HepG2 (cell line): ENCODE results near the gene POMT1. TPM values are rescaled to one million over a fixed set of nuclear protein-coding genes. Genes with fewer than 3 reads are reported as not detected.

Experiments used
- ATAC-seq: fragments of 200-7000 bp; cut with Tn5 transposase; 3 replicates; pipeline ENCODE4 v1.9.1; 2020; ENCODE audit warnings: mild to moderate bottlenecking, moderate library complexity
- BruUV-seq: library from RNA; stranded (reverse); fragments of 400-500 nt; replicated peaks from 2 replicates; lab custom pipeline; 2021; lab: Mats Ljungman, UMichigan
- CTCF ChIA-PET: fragments of 300-600 bp; formaldehyde crosslinking; extraction: SDS; loops from one replicate; lab custom pipeline; 2021; ENCODE audit warnings: low total read pairs, inconsistent platforms, low intra/inter-chr PET ratio; lab: Yijun Ruan, JAX
- POLR2A ChIA-PET: fragments of 350-600 bp; sonication (Branson Sonifier 250); formaldehyde crosslinking; loops from one replicate; lab custom pipeline; 2020; ENCODE audit warnings: antibody characterized with exemption, inconsistent platforms; lab: Yijun Ruan, JAX
- DNase-seq: peaks from one replicate; pipeline ENCODE4 v3.0.0-alpha.2; 2015; ENCODE audit warnings: low spot score
- FAIRE-seq: peaks from 3 replicates; lab custom pipeline; 2011; peaks lifted over from hg19 to GRCh38; lab: Jason Lieb, UNC
- H2AFZ ChIP-seq: one replicate; pipeline ENCODE4 v1.6.1; 2011; ENCODE audit warnings: low read length, inconsistent platforms
- H3K27ac ChIP-seq: fragments of 300-600 bp; 3 replicates; pipeline ENCODE4 v1.8.0; 2011; ENCODE audit warnings: mixed run types, mild to moderate bottlenecking, mixed read lengths, low read length, inconsistent platforms; ENCODE audit not compliant: insufficient read depth; ENCODE audit errors: extremely low read length
- H3K27me3 ChIP-seq, 2 experiments: fragments of 200-600 bp in 1 of 2; 2 replicates in 1 of 2; 3 replicates in 1 of 2; pipeline versions ENCODE4 v1.6.0 to v1.8.0; 2011; ENCODE audit warnings: low read length in 2 of 2, mild to moderate bottlenecking in 2 of 2, moderate library complexity in 2 of 2, inconsistent platforms in 1 of 2; ENCODE audit not compliant: insufficient read depth in 2 of 2, control insufficient read depth in 1 of 2
- H3K36me3 ChIP-seq, 2 experiments: fragments of 200-600 bp in 1 of 2; replicated peaks in 1 of 2; 2 replicates in 1 of 2; 3 replicates in 1 of 2; pipeline versions ENCODE4 v1.5.1 to v1.8.0; 2011; ENCODE audit warnings: low read length in 2 of 2, inconsistent platforms in 1 of 2; ENCODE audit not compliant: insufficient read depth in 2 of 2, control insufficient read depth in 1 of 2
- H3K4me1 ChIP-seq: 2 replicates; pipeline ENCODE4 v1.5.1; 2012; ENCODE audit warnings: low read length, inconsistent platforms; ENCODE audit not compliant: insufficient read depth
- H3K4me2 ChIP-seq: 2 replicates; pipeline ENCODE4 v1.6.0; 2011; ENCODE audit warnings: low read depth, low read length, inconsistent platforms
- H3K4me3 ChIP-seq, 3 experiments: fragments of 200-600 bp in 1 of 3; sonication (generic), shearing (Covaris generic) in 1 of 3; replicated peaks in 1 of 3; 2 replicates each; pipeline ENCODE4 v1.5.1; 2011 to 2016; ENCODE audit warnings: low read length in 3 of 3, inconsistent platforms in 2 of 3, low read depth in 2 of 3, mild to moderate bottlenecking in 2 of 3, control low read depth in 1 of 3, mixed read lengths in 1 of 3; ENCODE audit not compliant: insufficient read depth in 1 of 3
- H3K79me2 ChIP-seq: one replicate; pipeline ENCODE4 v1.6.1; 2011; ENCODE audit warnings: low read length, inconsistent platforms; ENCODE audit not compliant: insufficient read depth
- H3K9ac ChIP-seq: 2 replicates; pipeline ENCODE4 v1.6.0; 2011; ENCODE audit warnings: mild to moderate bottlenecking, low read depth, low read length, inconsistent platforms; ENCODE audit not compliant: insufficient read depth
- H3K9me3 ChIP-seq: 2 replicates; pipeline ENCODE4 v1.5.1; 2012; ENCODE audit warnings: mild to moderate bottlenecking, low read length
- H4K20me1 ChIP-seq: 2 replicates; pipeline ENCODE4 v1.6.0; 2011; ENCODE audit warnings: inconsistent platforms, mild to moderate bottlenecking, low read length, moderate library complexity; ENCODE audit not compliant: insufficient read depth
- AHR ChIP-seq: IDR thresholded peaks from 2 replicates; pipeline ENCODE4 v1.6.1; 2018; ENCODE audit warnings: missing genetic modification reagents, missing compliant biosample characterization
- ARID3A ChIP-seq: IDR thresholded peaks from 2 replicates; pipeline ENCODE4 v1.6.1; 2012; ENCODE audit warnings: low read depth, low read length, improper control_type of control experiment
- FOXM1 ChIP-seq: sonication (generic); formaldehyde crosslinking; IDR thresholded peaks from 2 replicates; pipeline ENCODE4 v1.5.0; 2020; ENCODE audit warnings: missing genetic modification reagents
- GTF3A ChIP-seq: sonication (generic); formaldehyde crosslinking; conservative IDR thresholded peaks from 2 replicates; pipeline ENCODE4 v1.4.0; 2020; ENCODE audit warnings: mild to moderate bottlenecking, missing genetic modification reagents
- HMG20B ChIP-seq: conservative IDR thresholded peaks from 2 replicates; pipeline ENCODE4 v1.6.1; 2016; ENCODE audit warnings: missing genetic modification reagents, missing compliant biosample characterization
- KDM5B ChIP-seq: sonication (generic); formaldehyde crosslinking; IDR thresholded peaks from 2 replicates; pipeline ENCODE4 v1.4.0; 2020; ENCODE audit warnings: missing genetic modification reagents, mild to moderate bottlenecking, borderline replicate concordance
- NR3C1 ChIP-seq: sonication (generic); formaldehyde crosslinking; IDR thresholded peaks from 2 replicates; pipeline ENCODE4 v1.4.0; 2020; ENCODE audit warnings: missing genetic modification reagents
- PBX3 ChIP-seq: sonication (generic); formaldehyde crosslinking; IDR thresholded peaks from 2 replicates; pipeline ENCODE4 v1.8.1; 2023; ENCODE audit warnings: missing genetic modification reagents, inconsistent platforms, borderline replicate concordance
- ZBTB49 ChIP-seq: sonication (generic); formaldehyde crosslinking; IDR thresholded peaks from 2 replicates; pipeline ENCODE4 v1.4.0; 2020; ENCODE audit warnings: missing genetic modification reagents, borderline replicate concordance
- ZNF180 ChIP-seq: sonication (generic); formaldehyde crosslinking; IDR thresholded peaks from 2 replicates; pipeline ENCODE4 v1.4.0; 2020; ENCODE audit warnings: low read depth, missing genetic modification reagents, borderline replicate concordance
- ZNF263 ChIP-seq: sonication (generic); formaldehyde crosslinking; IDR thresholded peaks from 2 replicates; pipeline ENCODE4 v1.4.0; 2020; ENCODE audit warnings: missing genetic modification reagents
- ZNF280B ChIP-seq: sonication (generic); formaldehyde crosslinking; IDR thresholded peaks from 2 replicates; pipeline ENCODE4 v1.5.0; 2020; ENCODE audit warnings: missing genetic modification reagents, mild to moderate bottlenecking, borderline replicate concordance
- ZNF431 ChIP-seq: sonication (generic); formaldehyde crosslinking; IDR thresholded peaks from 2 replicates; pipeline ENCODE4 v1.9.0; 2022; ENCODE audit warnings: missing genetic modification reagents, low read depth, mild to moderate bottlenecking, borderline replicate concordance
- ZNF720 ChIP-seq: sonication (generic); formaldehyde crosslinking; IDR thresholded peaks from 2 replicates; pipeline ENCODE4 v1.4.0; 2020; ENCODE audit warnings: missing genetic modification reagents
- WGBS: methylation state at CpG from one replicate; pipeline ENCODE4 v1.1.6; 2017; ENCODE audit warnings: low lambda C conversion rate; 5-methylcytosine and 5-hydroxymethylcytosine counted together
- in situ Hi-C: cut with HindIII; loops from 2 replicates; pipeline ENCODE4 v1.10.0; 2017; ENCODE audit warnings: low pct_unique_long_range_greater_than_20kb; ENCODE audit not compliant: extremely low pct_ligation_motif_present
- intact Hi-C: fragments of 100-400 bp; cut with micrococcal nuclease; formaldehyde crosslinking; loops from one replicate; pipeline ENCODE4 v1.10.0; 2022; ENCODE audit not compliant: unreplicated experiment
- polyA plus RNA-seq, 8 experiments: library from polyadenylated mRNA; depleted of rRNA in 3 of 8; stranded (reverse) in 7 of 8; unstranded in 1 of 8; fragments of >200 nt; fragmentation: Illumina TruSeq in 4 of 8; extraction: Trizol in 4 of 8; gene quantifications; 2 replicates each; pipeline versions ENCODE4 v1.2.1 to v1.2.3, GENCODE V29; 2011 to 2016; ENCODE audit warnings: low read depth in 4 of 8, missing spikeins in 1 of 8, mixed read lengths in 1 of 8; ENCODE audit not compliant: insufficient read depth in 1 of 8
- total RNA-seq, 5 experiments: library from RNA; depleted of rRNA; stranded (reverse); fragments of >200 nt; fragmentation: Illumina TruSeq; extraction: Trizol; gene quantifications; 2 replicates each; pipeline ENCODE4 v1.2.3, GENCODE V29; 2016; ENCODE audit warnings: low read depth in 1 of 5

The POMT1 gene
- total and polyA plus RNA-seq, 2 of the 13 experiments (the other 11 are each of a cell fraction or from before 2014, with no cell fraction given): 21.6 to 22.7 TPM

- H2AFZ ChIP-seq: no peak overlapping the region
- peaks cover 14% of the 10 kb centered on the region for H3K4me1 ChIP-seq
- WGBS: 96% methylated on average over 11 of the region's 11 CpGs
- H3K36me3 ChIP-seq: peaks cover 61 to 93% of the 10 kb centered on the region in 2 experiments
- no peaks in the 10 kb centered on the region for H3K27me3 ChIP-seq
- H3K9ac ChIP-seq: no peak overlapping the region
- no TSS peak for BruUV-seq
- CTCF ChIA-PET: no interaction called here
- no peak for FAIRE-seq
- intact Hi-C loops: no loop called here
- in situ Hi-C loops: loop anchor here (5.0 kb wide), 1 partner anchor 110 kb away; no protein-coding TSS in a partner anchor
- no peak for ATAC-seq
- H3K27ac ChIP-seq: no peak overlapping the region
- H3K4me2 ChIP-seq: no peak overlapping the region
- H3K4me3 ChIP-seq: no peak overlapping the region
- no peak for DNase-seq
- H3K79me2 ChIP-seq: no peaks in the 10 kb centered on the region
- POLR2A ChIA-PET: no interaction called here
- peaks cover 29% of the 10 kb centered on the region for H4K20me1 ChIP-seq
- no peaks in the 10 kb centered on the region for H3K9me3 ChIP-seq
- no peak for TF ChIP-seq ZNF263 (CRISPR knock-in tag)
- no peak for TF ChIP-seq ZBTB49 (CRISPR knock-in tag)
- no peak for TF ChIP-seq AHR (CRISPR knock-in tag)
- TF ChIP-seq ZNF180 (CRISPR knock-in tag): no peak
- TF ChIP-seq ZNF431 (CRISPR knock-in tag): no peak
- no peak for TF ChIP-seq GTF3A (CRISPR knock-in tag)
- no peak for TF ChIP-seq PBX3 (CRISPR knock-in tag)
- no peak for TF ChIP-seq HMG20B (CRISPR knock-in tag)
- TF ChIP-seq NR3C1 (CRISPR knock-in tag): no peak
- no peak for TF ChIP-seq ZNF720 (CRISPR knock-in tag)
- TF ChIP-seq ARID3A: no peak
- no peak for TF ChIP-seq KDM5B (CRISPR knock-in tag)
- no peak for TF ChIP-seq ZNF280B (CRISPR knock-in tag)
- no peak for TF ChIP-seq FOXM1 (CRISPR knock-in tag)
Measured at GRCh38 chr9:131477367-131477766, 25.4 kb upstream of the POMT1 start.
